Mucosa of rectum (tissue), 2 donors: ENCODE results near the gene TNKS1BP1.
A peak's percentile ranks its signal among the peaks of the same experiment; 100 is the strongest.

Experiments used
- H3K27ac ChIP-seq, 2 donors: one replicate each; pipeline ENCODE4 v1.7.0; 2013; ENCODE audit warnings: inconsistent platforms in 2 of 2, low read depth in 2 of 2, low read length in 2 of 2
- H3K27me3 ChIP-seq, 2 donors: one replicate each; pipeline ENCODE4 v1.7.0; 2013; ENCODE audit warnings: low read length in 2 of 2; ENCODE audit not compliant: control insufficient read depth in 2 of 2, insufficient read depth in 2 of 2
- H3K36me3 ChIP-seq, 2 donors: one replicate each; pipeline ENCODE4 v1.7.0; 2013; ENCODE audit warnings: low read length in 2 of 2; ENCODE audit not compliant: control insufficient read depth in 2 of 2, insufficient read depth in 2 of 2
- H3K4me1 ChIP-seq, 2 donors: one replicate each; pipeline ENCODE4 v1.7.0; 2013; ENCODE audit warnings: low read length in 2 of 2, mild to moderate bottlenecking in 1 of 2; ENCODE audit not compliant: control insufficient read depth in 2 of 2, insufficient read depth in 2 of 2
- H3K4me3 ChIP-seq, 2 donors: one replicate each; pipeline ENCODE4 v1.7.0; 2013; ENCODE audit warnings: low read length in 2 of 2
- H3K9ac ChIP-seq, 2 donors: one replicate each; pipeline ENCODE4 v1.7.0; 2013; ENCODE audit warnings: low read length in 2 of 2, low read depth in 1 of 2, mild to moderate bottlenecking in 1 of 2
- H3K9me3 ChIP-seq, 2 donors: one replicate each; pipeline ENCODE4 v1.7.0; 2013; ENCODE audit warnings: low read length in 2 of 2; ENCODE audit not compliant: control insufficient read depth in 2 of 2
- donor health status: healthy.
- donor health status: Normal muscosa, but diverticular disease.

The TNKS1BP1 gene

GRCh38 chr11:57277845-57278720, 46.7 kb downstream of the TNKS1BP1 start:
- Histone ChIP-seq H3K9me3 (peaks cover 0 to 4% of the 10 kb centered on the region in 2 donors), H3K36me3 (no peaks in the 10 kb centered on the region), H3K9ac (peak overlapping the region in 1 of 2 donors; percentile 1)

GRCh38 chr11:57276971-57277675, 47.6 kb downstream of the TNKS1BP1 start:
- H3K9me3 ChIP-seq: peaks cover 0 to 4% of the 10 kb centered on the region in 2 donors
- H3K36me3 ChIP-seq: no peaks in the 10 kb centered on the region
- H3K4me1 ChIP-seq: peaks cover 10 to 11% of the 10 kb centered on the region in 2 donors
- peak overlapping the region in 1 of 2 donors; percentile 15 for H3K27ac ChIP-seq
- H3K4me3 ChIP-seq: no peak overlapping the region
- no peaks in the 10 kb centered on the region for H3K27me3 ChIP-seq
- H3K9ac ChIP-seq: no peak overlapping the region

More at GRCh38 chr11:57277845-57278720, 46.7 kb downstream of the TNKS1BP1 start:
- no peaks in the 10 kb centered on the region for H3K27me3 ChIP-seq
- H3K4me1 ChIP-seq: peaks cover 10 to 12% of the 10 kb centered on the region in 2 donors
- H3K27ac ChIP-seq: peak overlapping the region; percentile 15 to 52
- peak overlapping the region; percentile 5 to 53 for H3K4me3 ChIP-seq

DNA sequence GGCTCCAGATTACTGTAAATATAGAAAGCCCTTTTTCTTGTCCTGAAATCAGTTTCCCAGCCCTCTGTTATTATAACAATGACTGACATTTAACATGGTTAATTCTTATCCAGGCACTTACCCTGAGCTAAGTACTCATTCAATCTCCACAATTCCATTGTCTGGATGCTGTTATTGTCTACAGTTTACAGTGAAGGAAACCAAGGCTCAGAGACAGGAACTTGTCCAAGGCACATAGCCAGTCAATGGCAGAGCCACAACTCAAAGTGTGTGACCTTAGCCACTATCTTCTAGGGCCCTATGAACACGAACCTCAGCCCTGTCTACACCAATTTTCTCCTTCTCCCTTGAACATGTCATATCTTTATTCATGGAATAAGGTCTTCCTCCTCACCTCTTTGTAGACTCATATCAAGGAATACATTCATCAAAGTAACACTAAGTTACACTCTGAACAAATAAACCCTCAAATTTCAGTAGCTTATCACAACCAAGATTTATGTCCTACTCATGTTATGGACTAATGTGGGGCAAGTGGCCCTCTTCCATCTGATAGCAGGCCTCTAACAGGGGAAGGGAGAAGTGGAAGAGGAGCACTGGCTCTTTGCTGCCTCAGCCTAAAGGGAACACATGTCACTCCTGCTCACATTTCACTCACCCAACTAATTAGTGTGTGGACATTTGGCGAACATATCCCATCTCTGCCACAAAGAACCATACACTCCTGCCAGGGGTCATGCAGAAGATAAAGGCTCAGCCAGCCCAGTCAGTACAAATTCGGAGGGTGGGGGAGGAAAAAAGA, 48.4 kb downstream of the TNKS1BP1 start:
- Histone ChIP-seq H3K4me3 (no peak overlapping the region), H3K4me1 (peaks cover 10 to 11% of the 10 kb centered on the region in 2 donors), H3K36me3 (no peaks in the 10 kb centered on the region), H3K27me3 (no peaks in the 10 kb centered on the region), H3K27ac (no peak overlapping the region), H3K9ac (no peak overlapping the region), H3K9me3 (peaks cover 0 to 4% of the 10 kb centered on the region in 2 donors)

GRCh38 chr11:57275582-57275981, 49.2 kb downstream of the TNKS1BP1 start:
- no peak overlapping the region for H3K27ac ChIP-seq
- H3K9me3 ChIP-seq: peaks cover 0 to 4% of the 10 kb centered on the region in 2 donors
- H3K27me3 ChIP-seq: no peaks in the 10 kb centered on the region

DNA sequence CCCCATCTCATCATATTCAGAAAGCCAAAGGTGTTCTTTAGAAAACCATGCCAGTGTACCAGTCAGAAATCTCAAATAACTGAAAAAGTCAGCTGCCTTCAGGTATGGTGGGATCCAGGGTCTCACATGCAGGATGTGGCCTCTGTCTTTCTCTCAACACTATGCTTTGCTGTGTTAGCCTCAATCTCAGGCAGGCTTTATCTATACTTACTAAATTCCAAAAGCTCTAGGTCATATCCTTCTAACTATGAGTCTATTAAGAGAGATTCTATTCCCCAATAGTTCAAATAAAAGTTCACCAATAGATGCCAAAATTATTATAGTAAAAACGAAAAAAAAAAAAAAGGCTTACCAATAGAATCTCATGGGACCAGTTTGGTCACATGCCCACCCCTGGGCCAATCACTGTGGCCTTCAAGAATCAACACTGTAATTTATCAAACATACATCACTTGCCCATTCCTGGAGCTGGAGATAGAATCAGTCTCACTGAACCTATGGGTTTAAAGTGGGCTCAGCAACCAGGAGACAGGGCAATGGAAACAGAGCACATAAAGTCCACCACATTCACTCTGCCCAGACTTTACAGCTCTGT, 49.8 kb downstream of the TNKS1BP1 start:
- Histone ChIP-seq H3K27ac (no peak overlapping the region), H3K4me3 (no peak overlapping the region), H3K4me1 (peaks cover 10 to 11% of the 10 kb centered on the region in 2 donors), H3K9me3 (peaks cover 0 to 4% of the 10 kb centered on the region in 2 donors), H3K9ac (no peak overlapping the region), H3K27me3 (no peaks in the 10 kb centered on the region), H3K36me3 (no peaks in the 10 kb centered on the region)

More at GRCh38 chr11:57275582-57275981, 49.2 kb downstream of the TNKS1BP1 start:
- Histone ChIP-seq H3K4me3 (no peak overlapping the region), H3K36me3 (no peaks in the 10 kb centered on the region), H3K4me1 (peaks cover 10 to 11% of the 10 kb centered on the region in 2 donors), H3K9ac (no peak overlapping the region)

DNA sequence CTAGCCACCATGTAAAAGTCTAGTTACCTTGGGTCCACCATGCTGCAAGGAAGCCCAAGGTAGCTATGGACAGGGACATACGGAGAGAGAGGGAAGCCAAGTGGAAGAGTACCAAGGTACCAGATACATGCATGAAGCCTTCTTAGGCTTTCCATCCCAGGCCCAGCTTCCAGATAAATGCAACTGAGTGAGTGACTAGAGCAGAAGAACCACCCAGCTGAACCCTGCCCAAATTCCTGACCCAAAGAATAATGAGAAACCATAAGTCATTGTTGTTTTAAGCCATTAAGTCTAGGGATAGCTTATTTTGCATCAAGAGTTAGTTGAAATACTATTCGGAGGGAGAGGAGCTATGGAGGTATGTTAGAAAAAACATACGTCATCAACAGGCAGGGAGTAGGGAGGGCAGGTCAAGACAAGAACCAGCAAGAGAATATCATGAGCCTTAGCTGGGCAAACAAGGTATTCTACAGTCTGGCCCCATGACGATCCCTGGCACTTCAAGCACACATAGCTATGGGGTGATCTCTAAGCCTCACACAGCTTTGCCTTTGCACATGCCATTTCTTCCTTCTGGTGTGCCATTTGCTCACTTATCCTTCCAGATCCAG, 51.2 kb downstream of the TNKS1BP1 start:
- Histone ChIP-seq H3K9me3 (peaks cover 0 to 4% of the 10 kb centered on the region in 2 donors), H3K9ac (no peak overlapping the region), H3K27ac (no peak overlapping the region), H3K36me3 (no peaks in the 10 kb centered on the region), H3K4me3 (no peak overlapping the region), H3K27me3 (no peaks in the 10 kb centered on the region), H3K4me1 (peaks cover 10 to 11% of the 10 kb centered on the region in 2 donors)

GRCh38 chr11:57269571-57270021, 55.2 kb downstream of the TNKS1BP1 start:
- Histone ChIP-seq H3K27ac (no peak overlapping the region), H3K4me1 (no peaks in the 10 kb centered on the region), H3K9ac (no peak overlapping the region), H3K36me3 (no peaks in the 10 kb centered on the region), H3K9me3 (peaks cover 0 to 4% of the 10 kb centered on the region in 2 donors), H3K27me3 (no peaks in the 10 kb centered on the region), H3K4me3 (no peak overlapping the region)

DNA sequence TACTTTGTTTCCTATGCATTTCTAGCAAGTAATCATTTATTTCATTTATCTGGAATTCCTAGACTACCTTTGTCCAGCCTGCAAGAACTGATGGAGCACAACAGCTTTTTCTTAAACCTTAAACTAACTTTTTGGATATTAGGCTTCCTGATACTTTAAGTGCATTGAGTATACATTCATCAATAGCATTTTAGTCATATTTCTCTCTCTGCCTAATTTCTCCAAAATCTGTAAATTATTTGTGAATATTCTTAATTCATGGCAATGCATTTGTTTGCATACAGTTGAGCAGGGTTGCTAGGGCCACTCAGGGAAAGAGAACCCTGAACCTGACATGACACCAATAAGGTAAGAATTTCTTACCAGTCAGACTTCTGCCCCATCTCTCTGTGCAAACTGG, 58.6 kb downstream of the TNKS1BP1 start:
- Histone ChIP-seq H3K4me3 (no peak overlapping the region), H3K9me3 (no peaks in the 10 kb centered on the region), H3K36me3 (no peaks in the 10 kb centered on the region), H3K27me3 (no peaks in the 10 kb centered on the region), H3K4me1 (no peaks in the 10 kb centered on the region), H3K9ac (no peak overlapping the region), H3K27ac (no peak overlapping the region)

DNA sequence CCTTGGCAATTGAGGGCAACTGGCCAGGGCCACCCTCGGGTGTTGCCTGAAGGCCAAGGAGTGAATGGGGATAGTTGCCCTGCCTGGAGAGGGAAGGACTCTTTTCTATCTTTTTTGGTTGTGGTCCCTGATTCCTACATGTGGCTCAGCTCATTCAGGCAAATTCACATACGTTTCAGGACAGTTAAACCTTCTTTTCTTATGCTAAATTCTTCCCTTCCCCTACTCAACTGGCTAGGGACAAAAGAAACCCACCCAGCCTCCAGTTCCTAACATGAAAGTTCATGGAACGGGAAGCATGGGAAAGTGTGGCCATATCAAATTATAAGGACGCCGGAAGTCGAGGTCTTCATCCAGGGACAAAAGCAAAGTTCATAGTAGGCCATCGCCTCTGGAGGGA, 61.4 kb downstream of the TNKS1BP1 start:
- Histone ChIP-seq H3K9ac (no peak overlapping the region), H3K27me3 (no peaks in the 10 kb centered on the region), H3K4me3 (no peak overlapping the region), H3K9me3 (no peaks in the 10 kb centered on the region), H3K36me3 (no peaks in the 10 kb centered on the region), H3K27ac (no peak overlapping the region), H3K4me1 (no peaks in the 10 kb centered on the region)
